NCI-H1105 (cell line): ENCODE results near the gene ZNF236.
"Not testable (repeated sequence)": the region's sequence is repeated elsewhere in the genome, so short reads cannot be mapped to it uniquely, and the experiment has no call there.

ENCODE experiments used
- DNase-seq: peaks from one replicate; lab custom pipeline; 2025; lab: John Stamatoyannopoulos, UW

ZNF236 gene

DNA sequence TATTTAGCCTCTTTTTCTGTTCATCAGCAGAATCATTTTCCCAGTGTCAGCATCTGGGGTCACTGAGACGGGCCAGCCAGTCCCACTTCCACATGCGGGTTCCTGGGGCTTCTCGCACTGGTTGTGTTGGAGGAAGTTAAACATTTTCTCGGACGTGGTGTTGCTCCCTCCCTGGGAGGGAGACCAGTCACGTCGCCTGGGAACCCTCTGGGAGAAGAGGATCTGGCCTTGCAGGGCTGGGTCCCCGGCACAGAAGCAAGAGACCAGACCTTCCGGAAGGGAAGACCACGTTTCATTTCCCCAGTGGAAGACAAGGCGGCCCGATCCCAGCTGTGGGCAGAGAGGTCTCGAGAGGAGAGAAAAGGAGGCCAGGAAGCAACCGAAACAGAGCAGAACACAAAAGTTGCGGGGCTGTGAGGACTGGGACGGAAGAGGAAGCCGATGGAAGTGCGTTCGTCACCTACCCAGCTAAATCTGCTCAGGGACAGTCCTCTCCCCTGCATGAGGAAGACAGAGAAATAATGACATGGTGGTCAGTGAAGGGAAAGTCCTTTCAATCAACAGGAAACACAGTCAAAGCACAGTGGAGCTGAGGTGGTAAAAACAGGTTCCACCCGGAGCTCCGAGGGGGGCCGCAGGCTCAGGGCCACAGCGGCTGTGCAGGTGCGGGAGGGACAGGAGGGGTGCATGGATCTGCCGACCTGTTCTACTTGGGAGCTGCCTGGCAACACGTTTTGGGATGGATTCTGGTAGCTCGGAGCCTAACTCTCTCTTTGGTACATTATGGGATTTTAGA lies 165.9 kb downstream of the ZNF236 start:
- DNase-seq: no peak

DNA sequence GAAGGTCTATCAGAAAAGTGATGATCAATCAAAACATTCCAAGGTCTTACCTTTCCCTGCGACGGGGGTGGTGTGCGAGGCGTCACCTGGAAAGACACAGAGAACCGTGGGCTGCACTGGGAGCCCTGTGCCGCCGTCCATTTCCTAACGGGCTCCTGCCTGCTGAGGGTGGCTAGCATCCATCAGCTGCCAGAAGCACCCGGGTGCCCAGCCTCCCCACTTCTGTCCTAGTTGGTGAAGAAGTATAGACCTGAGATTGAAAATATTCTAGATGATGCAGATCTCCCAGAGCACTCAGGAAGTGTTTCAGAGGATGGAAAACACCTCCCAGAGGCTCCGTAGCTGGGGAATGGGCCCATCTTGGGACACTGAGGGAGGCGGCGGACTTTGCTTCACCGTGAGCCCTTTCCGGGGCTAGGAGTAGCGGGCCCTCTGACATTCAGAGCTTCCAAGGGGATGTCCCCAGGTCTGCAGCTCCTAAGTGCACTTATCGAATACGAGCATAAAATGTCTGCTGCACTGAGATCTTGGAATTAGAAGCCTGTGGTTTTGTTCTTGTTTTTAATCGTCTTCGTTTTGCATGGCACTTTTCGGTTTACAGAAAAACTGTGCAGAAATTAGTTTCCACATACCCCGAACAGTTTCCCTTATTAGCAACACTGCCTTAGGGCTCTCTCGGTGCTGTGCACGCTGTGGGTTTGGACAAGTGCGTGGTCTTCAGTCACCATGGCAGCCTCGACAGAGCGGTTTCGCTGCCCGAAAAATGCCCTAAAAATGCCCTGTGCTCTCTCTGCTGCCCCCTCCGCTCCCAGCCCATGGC lies 166.7 kb downstream of the ZNF236 start:
- DNase-seq: no peak

DNA sequence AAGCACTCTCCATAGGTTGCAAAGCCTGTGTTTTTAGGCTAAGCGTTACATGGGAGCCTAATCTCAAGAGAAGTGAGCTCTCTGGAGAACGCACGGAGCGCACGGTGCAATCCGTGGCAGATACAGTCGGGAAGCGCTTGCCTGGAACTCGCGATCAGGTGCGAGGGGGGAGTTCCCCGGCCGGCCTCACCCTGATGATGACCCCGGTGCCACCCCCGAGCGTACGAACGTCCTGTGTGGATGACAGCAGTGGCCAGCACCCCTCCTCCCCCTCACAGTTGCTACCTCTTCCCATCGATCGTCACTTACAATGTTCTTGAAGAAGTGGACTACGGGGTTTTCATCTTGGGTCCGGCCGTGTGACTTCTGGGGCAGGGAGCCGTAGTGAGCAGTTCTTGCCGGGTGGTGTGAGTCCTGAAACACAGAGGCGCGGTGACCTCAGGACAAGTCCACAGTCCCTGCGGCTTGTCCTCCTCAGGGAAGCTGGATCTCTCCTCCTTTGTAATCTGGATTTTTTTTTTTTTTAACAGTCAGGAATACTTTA lies 167.4 kb downstream of the ZNF236 start:
- no peak for DNase-seq

DNA sequence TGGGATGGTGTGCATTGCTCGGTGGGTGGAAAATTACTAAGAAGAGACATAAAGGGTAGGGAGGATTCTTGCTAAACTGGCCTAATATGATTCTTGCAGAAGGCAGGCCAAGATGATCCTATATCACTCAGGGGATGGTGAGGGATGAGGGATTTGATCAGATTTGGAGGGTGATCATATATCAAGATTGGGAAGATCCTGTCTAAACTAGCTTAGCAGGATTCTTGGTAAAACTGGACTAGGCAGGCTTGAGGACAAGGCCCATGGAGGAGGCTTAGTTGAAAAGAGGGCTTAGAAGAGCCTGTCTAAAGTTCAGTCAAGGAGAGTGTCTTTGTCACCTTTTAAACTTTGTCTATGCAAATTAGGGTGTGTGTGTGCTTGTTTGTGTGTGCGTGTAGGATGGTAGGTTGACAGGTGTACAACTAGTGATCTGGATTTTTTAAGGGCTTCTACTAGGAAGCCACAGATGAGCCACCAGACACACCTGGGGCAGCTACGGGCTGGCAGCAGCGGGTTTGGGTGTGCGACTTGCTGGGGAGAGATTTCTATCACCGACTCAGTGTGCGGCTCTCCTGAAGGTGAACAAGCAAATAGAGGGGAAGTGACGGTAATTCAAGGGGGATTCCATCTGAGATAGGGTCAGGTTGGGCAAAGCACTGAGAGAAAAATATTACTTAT lies 168.1 kb downstream of the ZNF236 start:
- DNase-seq: not testable (repeated sequence)

DNA sequence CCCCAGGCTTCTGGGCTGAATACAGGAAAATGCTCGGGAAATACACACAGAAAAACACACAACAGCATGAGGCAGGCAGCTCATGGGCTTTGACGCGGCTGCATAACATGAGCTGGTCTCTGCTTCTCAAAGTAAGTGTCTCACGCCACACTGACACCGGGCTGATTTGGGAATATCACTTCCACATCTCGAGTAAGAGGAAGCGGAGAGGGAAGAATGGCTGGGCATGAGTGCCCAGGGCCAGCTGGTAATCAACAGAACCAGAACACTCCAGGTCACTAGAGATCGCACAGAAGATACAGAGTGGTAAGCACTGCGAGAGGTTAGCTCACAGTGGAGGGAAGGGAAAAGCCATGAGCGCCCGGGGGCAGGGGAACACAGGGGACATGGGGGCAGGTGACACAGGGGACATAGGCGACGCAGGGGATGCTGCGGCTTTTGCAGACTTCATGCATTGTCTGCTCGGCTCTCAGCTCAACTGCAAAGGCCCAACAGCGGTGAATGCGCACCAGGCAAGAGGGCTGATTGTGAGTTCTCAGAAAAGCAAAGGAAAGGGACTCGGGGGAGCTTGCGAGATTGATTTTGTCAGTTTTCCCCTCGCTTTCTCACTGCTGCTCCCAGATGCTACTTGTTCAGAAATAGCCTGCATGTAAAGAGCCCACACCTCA lies 168.8 kb downstream of the ZNF236 start:
- no peak for DNase-seq

DNA sequence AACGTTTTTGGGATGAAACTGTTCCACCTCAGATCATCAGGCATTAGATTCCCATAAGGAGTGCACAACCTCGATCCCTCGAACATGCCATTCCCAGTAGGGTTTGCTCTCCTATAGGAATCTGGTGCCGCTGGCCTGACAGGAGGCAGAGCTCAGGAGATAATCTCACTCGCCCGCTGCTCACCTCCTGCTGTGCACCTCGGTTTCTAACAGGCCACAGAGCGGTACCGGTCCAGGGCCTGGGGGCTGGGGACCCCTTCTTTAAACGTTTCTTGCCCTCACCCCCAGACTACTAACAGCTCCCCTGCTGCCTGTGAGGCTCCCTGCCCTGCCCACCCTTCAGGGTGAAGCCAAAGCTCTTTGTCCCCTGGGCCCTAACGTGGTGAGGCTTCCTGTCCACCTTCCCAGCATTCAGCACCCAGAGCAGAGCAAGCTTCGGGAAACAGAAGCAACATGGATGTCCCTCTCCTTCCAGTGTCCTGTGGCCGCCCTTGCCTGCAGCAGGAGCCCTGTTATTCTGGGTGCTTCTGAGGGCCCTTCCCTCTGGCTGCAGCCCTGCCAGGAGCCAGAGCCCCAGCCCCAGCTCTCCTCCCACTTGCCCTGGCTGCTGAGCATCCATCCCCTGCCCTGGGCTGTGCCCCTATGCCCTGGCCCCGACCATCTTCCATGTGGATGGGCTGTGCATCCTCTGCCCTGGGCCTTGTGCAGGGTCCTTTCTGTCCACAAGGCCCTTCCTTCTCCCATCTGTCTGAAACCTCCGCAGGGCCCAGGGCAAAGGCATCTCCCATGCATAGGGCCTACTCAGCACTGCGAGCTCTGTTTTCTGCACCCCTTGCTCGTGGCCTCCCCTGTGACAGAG lies 170.1 kb downstream of the ZNF236 start:
- DNase-seq: no peak

DNA sequence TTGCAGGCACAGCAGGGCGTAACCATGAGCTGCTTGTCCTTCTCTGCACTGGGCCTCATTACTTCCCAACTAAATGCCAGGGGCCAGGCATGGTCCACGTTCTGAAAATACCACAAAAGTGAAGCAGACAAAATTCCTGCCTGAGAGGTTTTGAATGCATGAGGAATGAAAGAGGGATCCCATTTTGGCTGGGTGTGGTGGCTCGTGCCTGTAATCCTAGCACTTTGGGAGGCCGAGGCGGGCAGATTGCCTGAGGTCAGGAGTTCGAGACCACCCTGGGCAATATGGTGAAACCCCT lies 170.7 kb downstream of the ZNF236 start:
- DNase-seq: no peak

DNA sequence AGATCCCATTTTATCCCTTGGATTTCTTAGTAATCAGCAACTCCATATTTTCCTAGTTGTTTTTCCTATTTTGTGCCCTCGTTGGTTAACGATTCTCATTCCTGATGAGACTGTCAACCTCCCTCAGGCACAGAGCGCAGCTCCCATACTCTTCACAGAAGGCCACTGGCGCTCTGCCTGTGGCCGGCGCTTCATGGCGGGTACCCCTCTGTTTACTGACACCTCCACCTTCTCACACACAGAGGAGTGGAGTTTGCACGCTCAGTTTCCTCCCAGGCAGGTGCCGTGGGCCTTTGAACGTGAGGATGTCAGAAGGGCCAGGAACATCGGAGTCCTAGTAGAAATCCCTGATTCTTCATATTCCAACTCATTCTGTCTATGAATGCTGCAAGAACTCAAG lies 171.2 kb downstream of the ZNF236 start:
- no peak for DNase-seq

DNA sequence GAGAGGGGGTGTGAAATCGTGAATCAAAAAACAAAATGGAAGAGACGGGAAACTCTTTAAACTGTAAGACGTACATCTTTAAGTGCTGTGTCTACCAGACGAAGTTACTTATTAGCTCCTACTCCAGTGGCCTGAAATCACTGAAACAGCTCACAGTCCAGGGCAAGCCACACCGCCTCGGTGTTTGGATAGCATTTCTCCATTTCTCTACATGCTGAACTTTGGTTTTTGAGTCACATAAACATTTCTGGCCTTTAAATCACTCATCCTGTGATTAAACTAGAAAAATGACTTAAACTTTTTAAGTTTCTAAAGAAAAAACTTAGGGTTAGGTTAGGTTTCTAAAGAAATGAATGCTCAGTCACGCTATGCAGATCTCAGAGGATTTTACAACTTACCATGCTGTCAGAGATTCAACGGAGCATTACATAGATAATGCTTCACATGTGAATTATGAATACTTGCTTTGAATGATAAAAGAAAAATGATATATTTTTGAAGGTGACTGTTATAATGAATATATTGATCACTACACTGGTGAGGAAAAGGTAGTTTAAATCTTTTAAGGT lies 171.8 kb downstream of the ZNF236 start:
- DNase-seq: no peak

DNA sequence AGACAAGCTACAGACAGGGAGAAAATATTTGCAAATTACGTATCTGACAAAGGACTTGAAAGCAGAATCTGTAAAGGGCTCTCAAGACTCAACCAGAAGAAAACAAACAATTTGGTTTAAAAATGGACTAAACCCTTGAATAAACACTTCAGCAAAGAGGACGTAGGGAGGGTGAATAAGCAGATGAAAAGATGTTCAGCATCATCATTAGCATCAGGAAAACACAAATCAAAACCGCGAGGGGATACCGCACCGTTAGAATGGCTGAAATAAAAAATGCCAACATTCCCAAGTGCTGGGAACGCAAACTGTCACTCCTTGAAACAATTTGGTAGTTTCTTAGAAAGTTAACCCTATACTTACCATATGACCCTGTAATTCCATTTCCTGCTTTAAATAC lies 173.5 kb downstream of the ZNF236 start:
- DNase-seq: no peak

DNA sequence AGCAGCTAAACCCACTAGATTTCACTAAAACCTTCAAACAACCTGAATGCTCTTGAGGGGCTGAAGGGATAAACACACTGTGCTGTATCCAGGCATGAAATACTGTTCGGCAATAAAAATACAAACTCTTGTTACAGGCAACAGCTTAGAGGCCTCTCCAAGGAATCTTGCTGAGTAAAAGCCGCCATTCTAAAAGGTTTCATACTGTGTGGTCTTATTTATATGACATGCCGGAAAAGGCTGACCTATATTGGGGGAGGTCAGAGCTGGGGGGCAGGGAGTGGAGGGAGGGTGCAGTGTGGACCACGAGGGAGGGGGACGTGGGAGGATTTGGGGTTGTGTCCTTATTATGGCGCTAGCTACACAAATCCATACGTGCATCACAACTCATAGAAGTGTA lies 174.1 kb downstream of the ZNF236 start:
- no peak for DNase-seq

DNA sequence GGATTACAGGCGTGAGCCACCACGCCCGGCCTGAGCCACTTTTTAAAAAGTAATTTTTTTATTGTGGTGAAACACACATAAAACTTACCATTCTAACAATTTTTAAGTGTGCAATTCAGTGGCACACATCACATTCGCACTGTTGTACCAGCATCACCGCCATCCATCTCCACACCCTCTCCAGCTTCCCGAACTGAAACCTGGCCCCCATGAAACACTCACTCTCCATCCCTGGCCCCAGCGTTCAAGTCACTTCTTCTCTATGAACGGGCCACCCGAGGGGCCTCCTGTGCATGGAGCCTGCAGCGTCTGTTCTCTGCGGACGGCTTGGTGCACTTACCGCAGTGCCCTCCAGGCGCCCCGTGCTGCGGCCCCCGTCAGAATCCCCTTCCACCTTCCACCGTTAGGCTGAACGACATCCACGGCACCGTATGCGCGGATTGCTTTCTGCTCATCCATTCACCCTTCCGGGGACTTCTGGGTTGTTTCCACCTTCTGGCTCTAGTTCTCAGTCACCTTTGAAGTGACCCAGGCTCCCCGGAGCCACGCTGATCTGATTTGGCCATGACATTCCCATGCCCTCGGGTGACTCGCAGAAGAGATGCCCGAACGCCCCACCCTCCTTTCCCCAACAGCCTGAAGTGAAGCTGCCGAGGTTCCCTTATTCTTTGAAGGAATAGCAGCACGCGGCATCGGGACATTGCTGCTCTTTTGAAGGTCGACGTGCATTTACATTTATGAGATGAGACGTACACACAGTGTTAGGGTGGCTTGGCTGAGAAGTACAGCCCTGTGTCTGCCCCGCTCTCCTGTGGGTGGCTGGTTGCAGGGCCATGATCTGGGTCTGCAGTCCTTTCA lies 175.8 kb downstream of the ZNF236 start:
- DNase-seq: no peak

DNA sequence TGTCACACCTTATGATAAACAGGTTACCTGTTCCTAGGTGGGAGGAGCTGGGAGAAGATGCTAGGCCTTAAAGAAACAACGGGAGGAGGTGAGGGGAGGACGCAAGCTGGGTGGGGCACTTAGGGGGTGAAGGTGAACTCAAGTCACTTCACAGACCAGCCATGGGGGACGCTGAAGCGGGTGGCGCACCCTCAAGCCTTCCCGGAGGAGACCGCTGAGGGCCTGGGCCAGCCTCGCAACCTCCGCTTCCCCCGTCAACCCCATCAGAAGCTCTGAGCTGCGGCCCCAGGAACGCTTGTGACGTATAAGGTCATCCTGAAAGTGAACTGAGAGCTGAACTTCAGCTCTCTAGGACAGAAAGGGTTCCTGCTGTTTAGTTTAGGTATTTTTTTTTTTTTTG lies 176.7 kb downstream of the ZNF236 start:
- no peak for DNase-seq

DNA sequence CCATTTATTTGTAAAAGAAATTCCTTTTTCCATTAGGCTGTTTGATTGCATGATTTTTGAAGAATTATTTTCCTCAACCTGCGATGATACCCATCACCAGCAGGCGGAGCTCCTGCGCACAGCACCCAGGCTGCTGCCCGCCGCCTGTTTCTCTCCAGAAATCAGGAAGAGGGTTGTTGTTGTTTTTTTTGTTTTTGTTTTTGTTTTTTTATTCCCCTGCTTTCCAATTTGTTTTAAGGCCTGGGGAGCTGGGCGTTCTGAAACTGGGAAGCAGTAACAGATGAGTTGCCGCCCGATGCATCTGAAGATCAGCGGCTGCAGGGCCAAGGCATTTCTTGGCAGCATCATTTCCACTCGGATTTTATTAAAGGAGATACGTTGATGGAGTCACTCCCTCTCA lies 178.2 kb downstream of the ZNF236 start:
- DNase-seq: no peak

DNA sequence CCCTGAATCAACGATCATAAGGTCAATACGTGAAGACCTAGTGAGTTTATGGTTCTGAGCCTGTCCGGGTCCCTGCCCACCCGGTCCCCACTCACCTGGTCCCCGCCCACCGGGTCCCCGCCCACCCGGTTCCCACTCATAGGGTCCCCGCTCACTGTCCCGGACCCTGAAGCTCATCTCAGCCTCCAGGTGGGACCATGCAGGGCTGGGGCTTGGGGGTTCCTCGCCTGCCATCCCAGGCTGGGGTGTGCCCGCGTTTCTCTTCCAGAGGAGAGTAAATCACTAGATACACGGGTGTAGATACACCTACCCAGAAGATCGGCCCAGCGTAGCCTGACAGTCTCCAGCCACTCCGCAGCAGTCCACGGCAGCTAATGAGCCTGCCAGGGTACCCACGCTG lies 178.7 kb downstream of the ZNF236 start:
- DNase-seq: no peak

DNA sequence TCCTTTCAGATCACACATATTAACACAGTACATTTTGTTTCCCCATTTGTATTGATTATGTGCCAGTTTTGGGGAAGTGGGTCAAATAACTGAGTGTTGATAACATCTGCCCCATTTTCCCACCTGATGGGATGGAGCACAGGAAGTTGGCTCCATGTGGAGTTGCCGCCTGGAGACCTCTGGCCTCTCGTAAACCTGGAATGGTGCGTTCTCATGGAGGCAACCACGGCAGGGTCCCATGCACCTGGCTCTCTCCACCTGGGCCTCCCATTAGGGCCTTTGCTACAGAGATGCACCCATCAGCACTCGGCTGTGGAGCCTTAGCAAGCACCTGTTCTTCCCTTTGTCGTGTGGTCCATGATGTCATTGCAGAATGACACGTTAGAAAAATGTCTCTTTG lies 179.6 kb downstream of the ZNF236 start:
- no peak for DNase-seq

DNA sequence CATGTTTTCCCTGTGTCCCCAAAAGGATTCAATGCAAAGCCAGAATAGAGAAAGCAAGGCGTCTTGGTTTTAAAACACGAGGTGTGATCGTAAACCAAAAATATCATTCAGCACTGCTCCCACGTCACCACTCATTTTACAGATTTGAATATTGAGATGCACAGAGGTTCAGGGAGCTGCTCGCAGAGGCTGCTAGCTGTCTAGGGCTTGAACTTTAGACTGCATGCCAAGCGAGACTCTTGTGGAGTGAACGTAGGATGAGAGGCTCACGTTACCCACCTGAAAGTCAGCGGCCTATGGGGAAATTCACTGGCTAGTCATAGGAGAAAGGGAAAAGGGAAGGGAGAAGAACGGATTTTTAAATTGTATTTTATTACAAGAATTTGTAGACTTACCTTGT lies 180.1 kb downstream of the ZNF236 start:
- DNase-seq: no peak

DNA sequence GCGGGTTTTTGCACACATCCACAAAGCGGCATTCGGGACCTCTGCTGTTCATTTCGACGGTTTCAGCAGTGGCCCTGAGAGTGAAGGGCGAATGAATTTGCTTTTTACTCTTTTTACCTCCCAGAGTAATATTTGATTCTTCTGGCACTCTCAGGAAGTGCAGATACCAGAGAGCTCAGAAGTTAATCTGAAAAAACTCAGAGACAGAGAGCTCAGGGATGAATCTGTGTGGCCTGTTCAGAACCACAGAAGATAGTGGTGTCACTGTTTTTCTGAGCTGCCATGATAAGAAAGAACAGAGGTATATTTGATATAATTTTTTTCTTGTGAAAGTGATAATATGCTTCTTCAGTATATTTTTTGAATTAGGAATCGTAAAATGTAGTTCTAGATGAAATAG lies 181.0 kb downstream of the ZNF236 start:
- no peak for DNase-seq

DNA sequence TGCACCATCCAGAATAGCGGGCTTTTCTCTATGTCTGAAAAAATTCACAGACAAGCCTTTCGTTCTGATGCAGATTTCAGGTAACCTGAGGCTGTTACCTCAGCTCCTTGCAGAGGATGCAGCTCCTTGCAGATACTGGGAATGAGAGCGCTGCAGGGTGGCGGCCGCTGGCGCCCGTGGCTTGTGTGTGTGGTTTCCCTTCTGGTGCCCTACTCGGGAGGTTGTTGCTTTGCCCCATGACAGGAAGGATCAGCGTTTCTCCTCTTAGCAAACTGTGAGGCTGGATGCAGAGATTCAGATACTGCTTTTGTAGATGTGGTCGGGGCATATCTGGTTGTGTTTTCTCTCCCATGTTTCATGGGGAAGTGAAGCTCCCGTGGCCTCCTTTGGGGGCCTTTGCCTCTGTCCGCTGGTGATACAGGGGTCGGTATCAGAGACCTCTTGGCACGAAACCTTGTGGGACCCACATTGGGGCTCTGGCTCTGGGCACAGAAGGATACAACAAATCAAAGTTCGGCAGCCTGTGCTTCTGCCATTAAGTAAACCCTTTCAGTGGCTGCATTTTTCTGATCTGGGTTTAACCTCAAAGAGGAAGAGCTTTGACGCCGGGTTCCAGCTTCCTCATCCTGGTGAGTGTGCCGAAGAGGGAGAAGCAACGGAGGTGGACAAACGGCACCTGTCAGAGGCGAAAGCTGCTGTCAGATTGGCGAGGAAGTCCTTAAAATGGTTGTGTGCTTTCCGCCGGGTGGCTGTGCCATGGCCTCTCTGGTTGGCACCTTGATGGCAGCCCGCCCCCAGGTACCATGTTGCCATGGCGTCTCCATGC lies 182.4 kb downstream of the ZNF236 start:
- DNase-seq: no peak
